ENCODE measurements around the gene SSR2.

The SSR2 gene

DNA sequence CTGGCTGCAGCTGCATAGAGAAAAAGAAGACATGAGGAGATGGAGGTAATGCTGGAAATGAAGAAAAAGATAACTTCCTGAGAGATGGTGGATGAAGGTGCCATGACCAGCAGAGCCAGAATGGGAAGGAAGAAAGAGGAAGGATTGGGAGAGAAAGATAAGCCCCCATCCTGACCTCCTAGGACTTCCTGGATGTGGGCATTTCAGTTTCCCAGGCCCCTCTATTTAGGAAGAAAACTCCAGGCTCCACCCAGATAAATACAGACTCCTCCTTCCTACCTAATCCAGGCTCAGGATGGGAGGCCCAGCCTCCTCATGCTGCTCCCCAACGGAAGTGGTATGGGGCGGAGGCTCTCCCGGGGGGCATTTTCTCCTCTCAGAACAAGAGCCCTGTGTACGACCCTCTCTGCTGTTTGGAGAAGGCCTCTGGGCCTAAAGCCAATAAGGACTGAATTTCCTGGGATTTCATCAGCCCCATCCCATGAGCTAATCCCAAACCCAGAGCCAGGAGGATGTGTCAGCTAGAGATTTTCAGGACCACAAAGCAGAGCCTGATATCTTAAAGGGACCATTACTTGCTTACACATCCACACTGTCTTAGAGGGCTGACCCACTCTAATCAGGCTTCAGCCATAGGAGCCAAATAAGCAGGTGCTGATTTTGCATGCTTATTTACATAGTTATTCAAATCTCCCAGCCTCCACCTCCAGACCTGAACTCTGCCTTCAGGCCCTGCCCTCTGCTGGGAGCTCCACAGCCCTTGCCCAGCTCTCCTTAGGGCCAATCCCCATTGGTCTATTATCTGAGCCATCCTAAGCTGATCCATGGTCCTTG, 37.3 kb downstream of the SSR2 start:
- peak overlapping the region; percentile 72 to 94 for H3K27ac ChIP-seq
- TF ChIP-seq, protein P1, sequence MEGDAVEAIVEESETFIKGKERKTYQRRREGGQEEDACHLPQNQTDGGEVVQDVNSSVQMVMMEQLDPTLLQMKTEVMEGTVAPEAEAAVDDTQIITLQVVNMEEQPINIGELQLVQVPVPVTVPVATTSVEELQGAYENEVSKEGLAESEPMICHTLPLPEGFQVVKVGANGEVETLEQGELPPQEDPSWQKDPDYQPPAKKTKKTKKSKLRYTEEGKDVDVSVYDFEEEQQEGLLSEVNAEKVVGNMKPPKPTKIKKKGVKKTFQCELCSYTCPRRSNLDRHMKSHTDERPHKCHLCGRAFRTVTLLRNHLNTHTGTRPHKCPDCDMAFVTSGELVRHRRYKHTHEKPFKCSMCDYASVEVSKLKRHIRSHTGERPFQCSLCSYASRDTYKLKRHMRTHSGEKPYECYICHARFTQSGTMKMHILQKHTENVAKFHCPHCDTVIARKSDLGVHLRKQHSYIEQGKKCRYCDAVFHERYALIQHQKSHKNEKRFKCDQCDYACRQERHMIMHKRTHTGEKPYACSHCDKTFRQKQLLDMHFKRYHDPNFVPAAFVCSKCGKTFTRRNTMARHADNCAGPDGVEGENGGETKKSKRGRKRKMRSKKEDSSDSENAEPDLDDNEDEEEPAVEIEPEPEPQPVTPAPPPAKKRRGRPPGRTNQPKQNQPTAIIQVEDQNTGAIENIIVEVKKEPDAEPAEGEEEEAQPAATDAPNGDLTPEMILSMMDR (IDR thresholded peaks at IDR 0.05): no peak

DNA sequence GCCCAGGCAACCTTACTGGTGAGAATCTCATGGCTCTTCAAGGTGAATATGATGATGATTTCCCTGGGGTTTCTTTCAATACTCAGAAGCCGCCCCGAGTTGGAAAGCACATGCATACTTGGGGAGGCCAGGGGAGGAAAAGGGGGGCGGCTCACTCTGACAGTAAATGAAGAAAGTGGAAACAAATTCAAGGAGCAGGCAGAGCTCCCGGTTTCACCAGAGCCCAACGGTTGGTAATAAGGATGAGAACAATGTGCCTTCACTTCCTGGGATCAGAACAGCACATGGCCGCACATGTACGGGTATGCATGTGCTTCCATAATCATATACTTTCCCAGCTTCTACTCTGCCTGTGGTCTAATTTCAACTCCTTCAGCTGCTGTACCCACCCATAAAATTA, 38.6 kb downstream of the SSR2 start:
- no peak for DNase-seq (ENCODE audit: low spot score)
- Histone ChIP-seq H3K27ac (peak overlapping the region; percentile 94 to 98), H3K4me3 (peak overlapping the region; percentile 81)
- TF ChIP-seq, protein P1 (IDR thresholded peaks at IDR 0.05): no peak

More for the DNA sequence above, 37.3 kb downstream of the SSR2 start:
- DNase-seq (ENCODE audit: low spot score): no peak
- H3K4me3 ChIP-seq: peak overlapping the region; percentile 81

- peak overlapping the region; percentile 81 for H3K4me3 ChIP-seq
- no peak for DNase-seq (ENCODE audit: low spot score)
- H3K27ac ChIP-seq: peak overlapping the region; percentile 94 to 98
- TF ChIP-seq, protein P1 (IDR thresholded peaks at IDR 0.05): no peak
Observed at GRCh38 chr1:155981266-155982088, 39.3 kb downstream of the SSR2 start.

DNA sequence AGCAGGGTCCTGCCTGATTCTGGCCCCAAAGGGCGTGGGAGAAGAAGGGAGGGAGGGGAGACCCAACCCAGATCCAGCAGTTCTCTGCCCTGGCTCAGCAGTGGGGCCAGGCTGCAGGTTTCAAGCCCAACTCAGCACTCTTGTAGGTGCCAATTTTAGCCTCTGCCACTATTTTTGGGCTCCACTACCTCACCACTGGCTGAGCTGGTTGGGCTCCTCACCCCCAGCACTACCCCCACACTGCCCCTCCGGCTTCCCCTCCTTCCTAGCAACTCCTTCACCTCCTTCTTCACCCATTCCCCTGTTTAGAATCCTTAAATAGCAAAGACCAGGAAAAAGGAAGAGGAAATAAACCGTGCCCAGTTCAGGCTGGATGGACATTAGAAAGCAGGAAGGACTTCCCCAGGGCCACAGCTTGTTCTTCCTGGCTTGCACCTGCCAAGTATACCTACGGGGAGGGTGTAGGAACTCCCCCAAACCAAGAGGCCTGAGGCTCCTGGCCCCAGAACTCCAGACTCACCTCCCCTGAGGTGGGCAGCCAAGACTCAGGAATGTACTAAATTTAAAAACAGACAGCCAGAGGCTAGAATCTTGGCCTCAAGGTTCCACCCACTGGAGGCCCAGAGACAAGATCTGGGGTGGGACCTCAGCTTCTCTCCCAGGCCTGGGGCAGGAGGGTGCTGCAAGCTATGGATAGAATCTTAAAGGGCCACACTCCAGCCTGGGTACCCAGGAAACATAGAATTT, 41.0 kb downstream of the SSR2 start:
- peak overlapping the region; percentile 81 for H3K4me3 ChIP-seq
- DNase-seq (ENCODE audit: low spot score): peak; percentile 85
- TF ChIP-seq, protein P1 (IDR thresholded peaks at IDR 0.05): no peak

GRCh38 chr1:155978973-155979429, 41.8 kb downstream of the SSR2 start:
- Histone ChIP-seq H3K27ac (peak overlapping the region; percentile 94 to 98), H3K4me3 (peak overlapping the region; percentile 81)
- TF ChIP-seq, protein P1 (IDR thresholded peaks at IDR 0.05): no peak
- no peak for DNase-seq (ENCODE audit: low spot score)

More for the DNA sequence above, 41.0 kb downstream of the SSR2 start:
- H3K27ac ChIP-seq: peak overlapping the region; percentile 94 to 98

GRCh38 chr1:155978325-155978972, 42.3 kb downstream of the SSR2 start, which contains the start of gene ARHGEF2:
TSS of gene ARHGEF2 (minus strand) at chr1:155978547. CDS start at chr1:155978427, 120 bp downstream.
- DNase-seq (ENCODE audit: low spot score): peak; percentile 84
- peak within 1 kb of the TSS; percentile 94 to 98 for H3K27ac ChIP-seq
- peak within 1 kb of the TSS; percentile 81 for H3K4me3 ChIP-seq
- TF ChIP-seq, protein P1 (IDR thresholded peaks at IDR 0.05): no peak
